B cell (primary cell): ENCODE measurements around the gene SKAP1. TPM values are rescaled to one million over a fixed set of nuclear protein-coding genes. Genes with fewer than 3 reads are reported as not detected.

ENCODE experiments used
- ATAC-seq: fragments of 200-7000 bp; cut with Tn5 transposase; one replicate; pipeline ENCODE4 v1.10.0; 2021; ENCODE audit warnings: low read depth, mild to moderate bottlenecking, moderate number of reproducible peaks, moderate library complexity
- CTCF ChIA-PET: fragments of 350-600 bp; sonication (Branson Sonifier 250); formaldehyde crosslinking; loops from one replicate; lab custom pipeline; 2021; ENCODE audit warnings: antibody characterized with exemption, inconsistent platforms; lab: Charles Lee
- POLR2A ChIA-PET: fragments of 350-600 bp; sonication (Branson Sonifier 250); formaldehyde crosslinking; loops from one replicate; lab custom pipeline; 2021; ENCODE audit warnings: antibody characterized with exemption; lab: Charles Lee
- DNase-seq: peaks from one replicate; pipeline ENCODE4 v3.0.0; 2013
- H2AFZ ChIP-seq: 2 replicates; pipeline ENCODE4 v1.6.1; 2012; ENCODE audit warnings: mild to moderate bottlenecking, low read depth, low read length; ENCODE audit not compliant: insufficient read depth, poor library complexity, severe bottlenecking
- H3K27ac ChIP-seq, 2 donors: 1 replicate in 1 of 2; 2 replicates in 1 of 2; pipeline ENCODE4 v1.5.1; 2012 to 2013; ENCODE audit warnings: low read length in 2 of 2, mild to moderate bottlenecking in 2 of 2, moderate library complexity in 1 of 2
- H3K27me3 ChIP-seq, 4 experiments: fragments of 200-600 bp in 1 of 4; sonication (generic) in 1 of 4; replicated peaks in 1 of 4; 1 replicate in 2 of 4; 2 replicates in 2 of 4; pipeline versions ENCODE4 v1.6.1 to v1.7.0; 2013 to 2016; ENCODE audit warnings: low read length in 3 of 4, mild to moderate bottlenecking in 2 of 4, mixed read lengths in 1 of 4, moderate library complexity in 1 of 4; ENCODE audit not compliant: insufficient read depth in 4 of 4, control insufficient read depth in 3 of 4; ENCODE audit errors: control extremely low read depth in 1 of 4
- H3K36me3 ChIP-seq, 2 experiments: replicated peaks in 1 of 2; 1 replicate in 1 of 2; 2 replicates in 1 of 2; pipeline versions ENCODE4 v1.6.1 to v1.7.1; 2013; ENCODE audit warnings: low read length in 1 of 2; ENCODE audit not compliant: insufficient read depth in 2 of 2, control insufficient read depth in 1 of 2; ENCODE audit errors: control extremely low read depth in 1 of 2, extremely low read depth in 1 of 2
- H3K4me1 ChIP-seq, 2 donors: fragments of 200-600 bp in 1 of 2; sonication (generic) in 1 of 2; 1 replicate in 1 of 2; 2 replicates in 1 of 2; pipeline versions ENCODE4 v1.5.1 to v1.6.1; 2013 to 2017; ENCODE audit warnings: low read length in 2 of 2; ENCODE audit not compliant: control insufficient read depth in 2 of 2, insufficient read depth in 2 of 2
- H3K4me2 ChIP-seq: replicated peaks from 2 replicates; pipeline ENCODE3; 2012; ENCODE audit warnings: mild to moderate bottlenecking, low read depth, low read length; ENCODE audit not compliant: poor library complexity, severe bottlenecking
- H3K4me3 ChIP-seq, 5 experiments: fragments of 200-600 bp in 1 of 5; sonication (generic) in 1 of 5; 1 replicate in 3 of 5; 2 replicates in 2 of 5; pipeline versions ENCODE4 v1.5.1 to v1.7.0; 2011 to 2016; ENCODE audit warnings: low read length in 4 of 5, mild to moderate bottlenecking in 4 of 5, low read depth in 2 of 5, control low read depth in 1 of 5, moderate library complexity in 1 of 5; ENCODE audit not compliant: insufficient read depth in 1 of 5; ENCODE audit errors: control extremely low read depth in 1 of 5, extremely low read depth in 1 of 5
- H3K79me2 ChIP-seq: fragments of 200-600 bp; sonication (generic); one replicate; pipeline ENCODE4 v1.6.0; 2016; ENCODE audit warnings: low read length; ENCODE audit not compliant: control insufficient read depth, insufficient read depth
- H3K9ac ChIP-seq: fragments of 200-600 bp; sonication (generic); 2 replicates; pipeline ENCODE4 v1.6.1; 2017; ENCODE audit warnings: mild to moderate bottlenecking, low read length, moderate library complexity
- H3K9me3 ChIP-seq, 3 donors: one replicate each; pipeline versions ENCODE4 v1.6.1 to v1.7.1; 2013; ENCODE audit warnings: low read length in 2 of 3; ENCODE audit not compliant: control insufficient read depth in 2 of 3, insufficient read depth in 1 of 3; ENCODE audit errors: control extremely low read depth in 1 of 3
- H4K20me1 ChIP-seq: 2 replicates; pipeline ENCODE4 v1.6.0; 2012; ENCODE audit warnings: mild to moderate bottlenecking, low read length; ENCODE audit not compliant: insufficient read depth, control insufficient read depth, poor library complexity, severe bottlenecking
- H3K27ac Mint-ChIP-seq: one replicate; pipeline ENCODE4 v1.8.0; 2021; ENCODE audit warnings: mixed read lengths
- H3K27me3 Mint-ChIP-seq: one replicate; pipeline ENCODE4 v1.8.0; 2021; ENCODE audit warnings: mixed read lengths
- H3K4me1 Mint-ChIP-seq: one replicate; pipeline ENCODE4 v1.8.0; 2021; ENCODE audit warnings: mixed read lengths
- H3K4me3 Mint-ChIP-seq: one replicate; pipeline ENCODE4 v1.8.0; 2021; ENCODE audit warnings: mixed read lengths
- H3K9me3 Mint-ChIP-seq: one replicate; pipeline ENCODE4 v1.8.0; 2022; ENCODE audit warnings: mixed read lengths; ENCODE audit not compliant: insufficient read depth
- CTCF ChIP-seq: fragments of 200-600 bp; IDR thresholded peaks from one replicate; pipeline ENCODE4 v1.8.0; 2022; ENCODE audit warnings: antibody characterized with exemption, mild to moderate bottlenecking
- EZH2 ChIP-seq: IDR thresholded peaks from 2 replicates; pipeline ENCODE4 v1.6.1; 2012; ENCODE audit warnings: borderline replicate concordance, low read depth, mild to moderate bottlenecking, moderate library complexity, low read length; ENCODE audit not compliant: insufficient read depth, poor library complexity, severe bottlenecking
- WGBS: methylation state at CpG from one replicate; pipeline ENCODE4 v1.1.5; 2013; ENCODE audit warnings: missing lambda C conversion rate; ENCODE audit not compliant: insufficient coverage; 5-methylcytosine and 5-hydroxymethylcytosine counted together
- intact Hi-C: fragments of 100-400 bp; cut with micrococcal nuclease; formaldehyde crosslinking; loops from one replicate; pipeline ENCODE4 v1.10.0; 2022
- polyA plus RNA-seq: library from polyadenylated mRNA; depleted of rRNA; stranded (reverse); fragments of >200 nt; gene quantifications from 2 replicates; pipeline ENCODE4 v1.2.3, GENCODE V29; 2012
- total RNA-seq, 2 donors: library from RNA; stranded (reverse); fragments of 120-200 nt in 1 of 2; gene quantifications; 1 replicate in 1 of 2; 2 replicates in 1 of 2; pipeline versions ENCODE4 v1.2.3 to v1.2.4, GENCODE V29; 2013 to 2022

The SKAP1 gene
- total and polyA plus RNA-seq, 2 donors (not counting 1 experiment from before 2014, with no cell fraction given), result 33.1 to 37.3 TPM

DNA sequence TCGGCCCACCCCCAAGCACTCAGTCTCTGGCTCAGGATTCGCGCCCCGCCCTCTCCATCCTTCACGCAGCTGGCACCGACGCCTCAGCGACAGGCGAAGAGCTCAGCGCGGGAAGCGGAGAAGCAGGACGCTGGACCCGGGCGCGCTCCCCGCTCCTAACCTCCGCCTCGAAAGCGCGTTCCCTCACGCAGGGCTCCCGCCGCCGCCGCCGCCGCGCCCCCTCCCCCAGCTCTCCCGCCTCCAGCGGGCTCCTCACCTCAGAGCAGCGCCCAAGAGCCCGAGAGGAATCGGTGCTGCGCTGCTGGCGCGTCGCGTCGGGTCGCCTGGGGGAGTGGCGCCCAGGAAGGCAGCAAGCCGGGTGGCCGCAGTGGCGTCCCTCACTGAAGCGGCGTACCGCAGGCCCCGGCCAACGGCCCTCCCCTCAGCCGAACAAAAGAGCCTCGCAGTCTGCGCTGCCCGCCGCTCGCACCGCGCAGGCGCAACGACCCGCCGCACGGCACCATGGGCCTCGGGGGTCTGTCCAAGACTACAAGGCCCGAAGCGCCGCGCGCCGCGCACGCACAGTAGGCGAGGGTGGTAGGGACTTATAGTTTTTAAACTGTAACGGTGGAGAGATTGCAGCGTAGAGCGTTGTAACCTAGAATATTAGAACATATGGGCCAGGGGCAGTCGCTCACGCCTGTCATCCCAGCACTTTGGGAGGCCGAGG is 328.8 kb downstream of the SKAP1 start, which contains the start of gene CBX1:
Gene CBX1 (minus strand): TSS at position 467 of the 709 bp plus-strand sequence. CDS start 24,474 bp downstream, outside the sequence.
- peak within 1 kb of the TSS; percentile 94 for H2AFZ ChIP-seq
- ATAC-seq, result peak; percentile 94
- H3K27ac Mint-ChIP-seq, result peak within 1 kb of the TSS; percentile 93
- peak; percentile 94 for DNase-seq
- peak within 1 kb of the TSS; percentile 74 for H3K9ac ChIP-seq
- CTCF ChIA-PET, result interaction anchor here (0.9 to 2.9 kb wide), 6 partner anchors 10 to 65 kb away, joined by 3 to 13 read pairs (median 5); partner anchors contain the start of gene NFE2L1
- H3K27ac ChIP-seq, result peak within 1 kb of the TSS; percentile 72 to 76
- H3K9me3 Mint-ChIP-seq, result no peaks in the 10 kb centered on the region
- H3K4me3 Mint-ChIP-seq, result peak within 1 kb of the TSS; percentile 91
- H3K4me3 ChIP-seq, result peak within 1 kb of the TSS; percentile 68 to 85 (median 77)
- WGBS, result under 1% methylated on average over 79 of the region's 79 CpGs
- H3K4me1 Mint-ChIP-seq, result peaks cover 41% of the 10 kb centered on the region
- peaks cover 50% of the 10 kb centered on the region for H3K79me2 ChIP-seq
- H3K27me3 Mint-ChIP-seq, result no peaks in the 10 kb centered on the region
- H3K9me3 ChIP-seq, result peaks cover 0 to 4% (median 4%) of the 10 kb centered on the region in 3 donors
- H3K36me3 ChIP-seq, result peaks cover 0 to 3% of the 10 kb centered on the region in 2 experiments
- peaks cover 14% of the 10 kb centered on the region for H4K20me1 ChIP-seq
- POLR2A ChIA-PET, result interaction anchor here (2.2 kb wide), 1 partner anchor 10 kb away, joined by 8 read pairs; no protein-coding TSS in a partner anchor
- TF ChIP-seq EZH2, result no peak
- no peak for TF ChIP-seq CTCF
- intact Hi-C loops, result loop anchor here (1.0 to 10.0 kb wide), 7 partner anchors 10 to 1094 kb away; partner anchors contain the start of genes NFE2L1 and UBE2Z
- no peaks in the 10 kb centered on the region for H3K27me3 ChIP-seq
- H3K4me2 ChIP-seq, result peak within 1 kb of the TSS; percentile 84
- peaks cover 18 to 28% of the 10 kb centered on the region in 2 donors for H3K4me1 ChIP-seq
